ENCODE data around the gene ABHD17C. TPM values are rescaled to one million over a fixed set of nuclear protein-coding genes. Genes with fewer than 3 reads are reported as not detected.

Gene ABHD17C
- total RNA-seq, 1 donor from 2014 or later: 17.9 TPM

GRCh38 chr15:80747317-80748053, 52.4 kb downstream of the ABHD17C start:
- DNase-seq (ENCODE audit: low spot score in 2 of 2, unreplicated experiment in 2 of 2): no peak
- Mint-ChIP-seq H3K4me3 (peak overlapping the region; percentile 49), H3K36me3 (peaks cover 10% of the 10 kb centered on the region), H3K27me3 (ENCODE audit: low read depth) (no peaks in the 10 kb centered on the region), H3K4me1 (peaks cover 39% of the 10 kb centered on the region), H3K27ac (no peak overlapping the region), H3K9me3 (peaks cover 9% of the 10 kb centered on the region)
- TF ChIP-seq, protein P1, sequence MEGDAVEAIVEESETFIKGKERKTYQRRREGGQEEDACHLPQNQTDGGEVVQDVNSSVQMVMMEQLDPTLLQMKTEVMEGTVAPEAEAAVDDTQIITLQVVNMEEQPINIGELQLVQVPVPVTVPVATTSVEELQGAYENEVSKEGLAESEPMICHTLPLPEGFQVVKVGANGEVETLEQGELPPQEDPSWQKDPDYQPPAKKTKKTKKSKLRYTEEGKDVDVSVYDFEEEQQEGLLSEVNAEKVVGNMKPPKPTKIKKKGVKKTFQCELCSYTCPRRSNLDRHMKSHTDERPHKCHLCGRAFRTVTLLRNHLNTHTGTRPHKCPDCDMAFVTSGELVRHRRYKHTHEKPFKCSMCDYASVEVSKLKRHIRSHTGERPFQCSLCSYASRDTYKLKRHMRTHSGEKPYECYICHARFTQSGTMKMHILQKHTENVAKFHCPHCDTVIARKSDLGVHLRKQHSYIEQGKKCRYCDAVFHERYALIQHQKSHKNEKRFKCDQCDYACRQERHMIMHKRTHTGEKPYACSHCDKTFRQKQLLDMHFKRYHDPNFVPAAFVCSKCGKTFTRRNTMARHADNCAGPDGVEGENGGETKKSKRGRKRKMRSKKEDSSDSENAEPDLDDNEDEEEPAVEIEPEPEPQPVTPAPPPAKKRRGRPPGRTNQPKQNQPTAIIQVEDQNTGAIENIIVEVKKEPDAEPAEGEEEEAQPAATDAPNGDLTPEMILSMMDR (IDR thresholded peaks at IDR 0.05; ENCODE audit: unreplicated experiment): no peak

DNA sequence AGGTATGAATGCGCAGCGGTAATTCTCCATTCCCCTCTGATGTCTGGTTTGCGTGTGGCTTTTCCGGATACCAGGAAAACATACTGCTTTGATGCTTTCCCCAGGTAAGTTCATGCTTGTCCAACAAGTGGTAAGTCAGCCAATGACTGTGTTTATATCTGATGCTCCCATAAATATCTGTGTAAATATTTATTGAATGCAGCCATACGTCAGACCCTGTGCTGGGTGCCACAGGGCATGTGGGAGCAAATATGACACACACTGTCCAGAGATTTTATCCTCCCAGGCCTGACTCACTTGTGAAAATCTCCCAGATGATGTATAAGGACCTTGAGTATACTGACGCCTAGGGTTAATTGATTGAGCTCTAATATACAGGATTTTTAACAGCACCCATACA, 54.5 kb downstream of the ABHD17C start:
- TF ChIP-seq, protein P1 (IDR thresholded peaks at IDR 0.05; ENCODE audit: unreplicated experiment): no peak
- H3K27ac Mint-ChIP-seq: no peak overlapping the region
- H3K9me3 Mint-ChIP-seq: peaks cover 9% of the 10 kb centered on the region
- no peaks in the 10 kb centered on the region for H3K27me3 Mint-ChIP-seq (ENCODE audit: low read depth)
- no peak for DNase-seq (ENCODE audit: low spot score in 2 of 2, unreplicated experiment in 2 of 2)
- peaks cover 35% of the 10 kb centered on the region for H3K4me1 Mint-ChIP-seq
- H3K4me3 Mint-ChIP-seq: no peak overlapping the region
- H3K36me3 Mint-ChIP-seq: peaks cover 10% of the 10 kb centered on the region

DNA sequence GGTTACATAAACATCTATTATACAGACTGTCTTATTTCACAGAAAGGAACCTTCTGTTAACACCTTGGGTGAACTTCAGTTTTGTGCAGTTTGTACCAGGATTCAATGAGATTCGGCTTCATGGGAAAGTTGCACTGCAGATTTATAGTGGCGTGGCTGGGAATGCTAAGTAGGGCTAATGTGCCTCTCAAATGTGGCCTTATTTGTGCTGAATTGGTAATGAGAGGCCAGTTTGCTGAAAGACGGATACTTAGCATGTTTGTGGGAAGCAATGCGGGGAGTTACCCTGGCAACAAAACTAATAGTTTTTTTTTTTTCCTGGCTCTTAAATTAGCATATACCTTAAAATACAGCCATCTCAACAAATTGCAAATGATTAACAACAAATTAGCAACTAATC, 55.5 kb downstream of the ABHD17C start:
- H3K4me3 Mint-ChIP-seq: no peak overlapping the region
- H3K27ac Mint-ChIP-seq: no peak overlapping the region
- no peaks in the 10 kb centered on the region for H3K27me3 Mint-ChIP-seq (ENCODE audit: low read depth)
- peaks cover 9% of the 10 kb centered on the region for H3K9me3 Mint-ChIP-seq
- no peak for DNase-seq (ENCODE audit: low spot score in 2 of 2, unreplicated experiment in 2 of 2)
- H3K36me3 Mint-ChIP-seq: peaks cover 13% of the 10 kb centered on the region
- H3K4me1 Mint-ChIP-seq: peaks cover 29% of the 10 kb centered on the region
- TF ChIP-seq, protein P1 (IDR thresholded peaks at IDR 0.05; ENCODE audit: unreplicated experiment): no peak

DNA sequence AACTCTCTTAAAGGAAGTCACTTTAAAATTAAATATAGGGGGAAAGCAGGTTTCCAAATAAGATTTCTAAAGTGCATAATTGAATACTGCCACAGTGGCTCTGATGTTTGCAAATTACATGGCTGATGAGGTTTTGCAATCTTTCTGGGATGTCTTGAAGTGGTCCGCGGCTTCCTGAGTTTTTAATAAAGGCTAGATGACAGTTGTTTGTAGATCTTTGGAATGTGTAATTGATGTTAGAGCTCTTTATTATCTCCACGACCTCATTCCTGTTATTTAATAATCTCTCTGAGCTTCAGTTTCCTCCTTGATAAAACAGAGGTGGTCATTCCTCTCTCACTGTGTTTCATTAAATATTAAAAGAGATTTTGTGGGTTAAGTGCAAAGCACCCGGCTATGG, 57.1 kb downstream of the ABHD17C start:
- TF ChIP-seq, protein P1 (IDR thresholded peaks at IDR 0.05; ENCODE audit: unreplicated experiment): no peak
- H3K4me1 Mint-ChIP-seq: peaks cover 25% of the 10 kb centered on the region
- H3K9me3 Mint-ChIP-seq: no peaks in the 10 kb centered on the region
- H3K27me3 Mint-ChIP-seq (ENCODE audit: low read depth): no peaks in the 10 kb centered on the region
- no peak overlapping the region for H3K4me3 Mint-ChIP-seq
- H3K27ac Mint-ChIP-seq: peak overlapping the region; percentile 22
- peaks cover 12% of the 10 kb centered on the region for H3K36me3 Mint-ChIP-seq
- DNase-seq (ENCODE audit: low spot score in 2 of 2, unreplicated experiment in 2 of 2): no peak

GRCh38 chr15:80753161-80753560, 58.1 kb downstream of the ABHD17C start:
- peaks cover 12% of the 10 kb centered on the region for H3K36me3 Mint-ChIP-seq
- no peaks in the 10 kb centered on the region for H3K9me3 Mint-ChIP-seq
- no peak overlapping the region for H3K4me3 Mint-ChIP-seq
- peaks cover 18% of the 10 kb centered on the region for H3K4me1 Mint-ChIP-seq
- TF ChIP-seq, protein P1 (IDR thresholded peaks at IDR 0.05; ENCODE audit: unreplicated experiment): no peak
- H3K27ac Mint-ChIP-seq: no peak overlapping the region
- no peak for DNase-seq (ENCODE audit: low spot score in 2 of 2, unreplicated experiment in 2 of 2)
- no peaks in the 10 kb centered on the region for H3K27me3 Mint-ChIP-seq (ENCODE audit: low read depth)

All from mesothelial cell of epicardium (in vitro differentiated cells).